Left lung (tissue), 10 donors: Measurements from ENCODE around the gene RYR2. TPM values are rescaled to one million over a fixed set of nuclear protein-coding genes. Genes with fewer than 3 reads are reported as not detected.

Experiments
- ATAC-seq: fragments of 200-7000 bp; cut with Tn5 transposase; one replicate; pipeline ENCODE4 v1.9.1; 2020; ENCODE audit warnings: moderate library complexity
- DNase-seq, 4 donors: peaks; one replicate each; pipeline ENCODE4 v3.0.0-alpha.2; 2013 to 2020
- H3K27ac ChIP-seq, 2 donors: fragments of 200-600 bp; sonication (generic) in 1 of 2; one replicate each; pipeline versions ENCODE4 v1.5.0 to v1.8.0; 2020 to 2021
- H3K27me3 ChIP-seq, 2 donors: fragments of 200-600 bp; sonication (generic) in 1 of 2; one replicate each; pipeline versions ENCODE4 v1.5.0 to v1.8.0; 2020 to 2021
- H3K36me3 ChIP-seq, 2 donors: fragments of 200-600 bp; sonication (generic) in 1 of 2; one replicate each; pipeline versions ENCODE4 v1.5.0 to v1.8.0; 2020 to 2021
- H3K4me1 ChIP-seq, 2 donors: fragments of 200-600 bp; one replicate each; pipeline ENCODE4 v1.8.0; 2021
- H3K4me3 ChIP-seq, 2 donors: fragments of 200-600 bp; sonication (generic) in 1 of 2; one replicate each; pipeline versions ENCODE4 v1.5.0 to v1.8.0; 2020 to 2021; ENCODE audit warnings: mild to moderate bottlenecking in 1 of 2
- H3K9me3 ChIP-seq, 2 donors: fragments of 200-600 bp; sonication (generic) in 1 of 2; one replicate each; pipeline versions ENCODE4 v1.5.0 to v1.8.0; 2020 to 2021
- CTCF ChIP-seq, 2 donors: fragments of 200-600 bp; sonication (generic) in 1 of 2; IDR thresholded peaks; one replicate each; pipeline versions ENCODE4 v1.5.0 to v1.8.0; 2021; ENCODE audit warnings: antibody characterized with exemption in 2 of 2
- intact Hi-C, 2 donors: fragments of 100-400 bp; cut with DNase I; formaldehyde crosslinking; loops; one replicate each; pipeline versions ENCODE4 v1.11.2 to v1.14.2; 2022
- polyA plus RNA-seq, 6 donors: library from polyadenylated mRNA; unstranded; fragments of 120-200 nt; gene quantifications; one replicate each; pipeline ENCODE4 v1.2.1, GENCODE V29; 2013; ENCODE audit not compliant: insufficient read length in 6 of 6
- total RNA-seq, 2 donors: library from RNA; stranded (reverse); fragmentation: NEBNext Ultra II Directional; extraction: Animal tissue kit (Norgen Biotek cat#: 25700); gene quantifications; one replicate each; pipeline ENCODE4 v1.2.1, GENCODE V29; 2021
- donor health status: DM: no; HTN: yes; CAD: no.
- donor health status: DM: no; HTN: no; CAD: no.

Gene RYR2
- total and polyA plus RNA-seq, 8 donors = 4.7 to 10.3 (median 7.6) TPM

GRCh38 chr1:237341391-237341790, 299.4 kb downstream of the RYR2 start:
- no peaks in the 10 kb centered on the region for H3K36me3 ChIP-seq
- no peak overlapping the region for H3K27ac ChIP-seq
- intact Hi-C loops = no loop called here
- no peaks in the 10 kb centered on the region for H3K4me1 ChIP-seq
- H3K27me3 ChIP-seq = no peaks in the 10 kb centered on the region
- ATAC-seq (no peak), DNase-seq (no peak)
- no peaks in the 10 kb centered on the region for H3K9me3 ChIP-seq
- no peak for TF ChIP-seq CTCF (IDR thresholded peaks at IDR 0.05)
- H3K4me3 ChIP-seq = no peak overlapping the region

- intact Hi-C loops = no loop called here
- DNase-seq (no peak), ATAC-seq (no peak)
- no peaks in the 10 kb centered on the region for H3K27me3 ChIP-seq
- H3K9me3 ChIP-seq = no peaks in the 10 kb centered on the region
- no peak overlapping the region for H3K27ac ChIP-seq
- no peak for TF ChIP-seq CTCF (IDR thresholded peaks at IDR 0.05)
- H3K36me3 ChIP-seq = no peaks in the 10 kb centered on the region
- no peaks in the 10 kb centered on the region for H3K4me1 ChIP-seq
- no peak overlapping the region for H3K4me3 ChIP-seq
Observed at GRCh38 chr1:237342730-237343129, 300.7 kb downstream of the RYR2 start.

- Histone ChIP-seq H3K4me3 (no peak overlapping the region), H3K27me3 (no peaks in the 10 kb centered on the region), H3K9me3 (no peaks in the 10 kb centered on the region), H3K27ac (no peak overlapping the region), H3K36me3 (no peaks in the 10 kb centered on the region), H3K4me1 (no peaks in the 10 kb centered on the region)
- TF ChIP-seq CTCF (IDR thresholded peaks at IDR 0.05) = no peak
- ATAC-seq = no peak
- DNase-seq = no peak
- intact Hi-C loops = no loop called here
Observed at GRCh38 chr1:237352747-237353146, 310.8 kb downstream of the RYR2 start.

- no peaks in the 10 kb centered on the region for H3K36me3 ChIP-seq
- no peak for DNase-seq
- ATAC-seq = no peak
Observed at GRCh38 chr1:237353918-237354317, 311.9 kb downstream of the RYR2 start.

GRCh38 chr1:237355022-237355421, 313.0 kb downstream of the RYR2 start:
- Histone ChIP-seq H3K36me3 (no peaks in the 10 kb centered on the region), H3K9me3 (no peaks in the 10 kb centered on the region), H3K27ac (no peak overlapping the region), H3K4me3 (no peak overlapping the region), H3K27me3 (no peaks in the 10 kb centered on the region), H3K4me1 (no peaks in the 10 kb centered on the region)
- intact Hi-C loops = no loop called here
- ATAC-seq (no peak), DNase-seq (no peak)
- TF ChIP-seq CTCF (IDR thresholded peaks at IDR 0.05) = no peak

More at GRCh38 chr1:237353918-237354317, 311.9 kb downstream of the RYR2 start:
- no peaks in the 10 kb centered on the region for H3K27me3 ChIP-seq
- intact Hi-C loops = no loop called here
- TF ChIP-seq CTCF (IDR thresholded peaks at IDR 0.05) = no peak
- H3K4me1 ChIP-seq = no peaks in the 10 kb centered on the region
- no peak overlapping the region for H3K27ac ChIP-seq
- H3K9me3 ChIP-seq = no peaks in the 10 kb centered on the region
- no peak overlapping the region for H3K4me3 ChIP-seq
